GM19328 (cell line): Measurements from ENCODE around the gene LCN6.
A peak's percentile ranks its signal among the peaks of the same experiment; 100 is the strongest.

Experiments used
- ATAC-seq: cut with Tn5 transposase; IDR thresholded peaks from one replicate; pipeline ENCODE4 v1.9.1; 2021; ENCODE audit warnings: mild to moderate bottlenecking, moderate library complexity; ENCODE audit not compliant: unreplicated experiment

The LCN6 gene

DNA sequence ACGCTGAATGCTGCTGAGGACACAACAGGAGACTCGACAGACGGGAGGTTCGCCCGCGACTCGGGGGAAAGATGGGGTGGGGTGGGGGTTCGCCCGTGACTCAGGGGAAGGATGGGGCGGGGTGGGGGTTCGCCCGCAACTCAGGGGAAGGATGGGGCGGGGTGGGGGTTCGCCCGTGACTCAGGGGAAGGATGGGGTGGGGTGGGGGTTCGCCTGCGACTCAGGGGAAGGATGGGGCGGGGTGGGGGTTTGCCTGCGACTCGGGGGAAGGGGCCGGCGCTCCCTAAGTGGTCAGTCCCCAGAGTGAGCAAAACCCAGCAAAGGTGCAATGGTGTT, 2.2 kb downstream of the LCN6 start:
- no peak for ATAC-seq

DNA sequence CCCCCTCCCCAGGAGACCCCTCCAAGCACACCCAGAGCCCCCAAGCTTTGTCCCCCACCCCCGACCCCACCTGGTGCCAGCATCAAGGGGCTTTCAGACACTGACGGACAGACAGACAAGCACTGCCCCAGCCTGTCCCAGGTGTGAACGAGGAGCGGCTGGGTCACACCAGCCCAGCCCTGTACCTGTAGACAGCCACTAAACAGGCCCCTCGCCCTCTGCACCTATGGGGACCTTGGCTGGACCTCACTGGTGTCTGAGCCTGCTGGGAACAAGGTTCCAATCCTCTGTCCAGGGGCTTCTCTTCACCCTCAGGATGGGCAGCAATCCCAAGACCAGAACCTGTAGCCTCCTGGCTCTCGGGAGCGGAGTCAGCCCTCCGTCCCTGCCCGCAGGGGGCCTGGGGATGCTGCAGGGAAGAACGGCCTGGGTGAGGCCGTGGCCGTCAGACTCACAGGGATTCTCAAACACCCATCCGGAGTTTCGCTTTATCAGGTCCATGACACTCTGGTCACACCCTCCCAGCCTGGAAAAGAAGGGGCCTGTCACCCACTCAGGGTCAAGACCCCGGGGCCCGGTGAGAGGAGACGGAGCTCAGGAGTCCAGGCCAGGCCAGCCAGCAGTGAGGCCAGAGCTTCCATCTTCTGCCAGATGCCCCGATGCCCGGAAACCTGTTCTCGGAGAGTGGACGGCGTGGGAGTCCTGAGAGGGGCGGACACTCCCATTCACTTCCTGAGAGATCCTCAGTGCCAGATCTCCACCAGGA, 2.8 kb downstream of the LCN6 start:
- ATAC-seq: no peak

- ATAC-seq: no peak
These were observed 3.6 kb downstream of the LCN6 start for GRCh38 chr9:136744773-136745172.

- ATAC-seq: no peak
These were observed 4.6 kb downstream of the LCN6 start for GRCh38 chr9:136743639-136744211.

- ATAC-seq: no peak
These were observed 5.5 kb downstream of the LCN6 start, which contains the start of gene LCN10 for GRCh38 chr9:136742591-136743391. Gene LCN10 (minus strand): TSS chr9:136742940. CDS start chr9:136742903, 37 bp downstream.

- ATAC-seq: no peak
These were observed 6.3 kb downstream of the LCN6 start for GRCh38 chr9:136741883-136742571.

DNA sequence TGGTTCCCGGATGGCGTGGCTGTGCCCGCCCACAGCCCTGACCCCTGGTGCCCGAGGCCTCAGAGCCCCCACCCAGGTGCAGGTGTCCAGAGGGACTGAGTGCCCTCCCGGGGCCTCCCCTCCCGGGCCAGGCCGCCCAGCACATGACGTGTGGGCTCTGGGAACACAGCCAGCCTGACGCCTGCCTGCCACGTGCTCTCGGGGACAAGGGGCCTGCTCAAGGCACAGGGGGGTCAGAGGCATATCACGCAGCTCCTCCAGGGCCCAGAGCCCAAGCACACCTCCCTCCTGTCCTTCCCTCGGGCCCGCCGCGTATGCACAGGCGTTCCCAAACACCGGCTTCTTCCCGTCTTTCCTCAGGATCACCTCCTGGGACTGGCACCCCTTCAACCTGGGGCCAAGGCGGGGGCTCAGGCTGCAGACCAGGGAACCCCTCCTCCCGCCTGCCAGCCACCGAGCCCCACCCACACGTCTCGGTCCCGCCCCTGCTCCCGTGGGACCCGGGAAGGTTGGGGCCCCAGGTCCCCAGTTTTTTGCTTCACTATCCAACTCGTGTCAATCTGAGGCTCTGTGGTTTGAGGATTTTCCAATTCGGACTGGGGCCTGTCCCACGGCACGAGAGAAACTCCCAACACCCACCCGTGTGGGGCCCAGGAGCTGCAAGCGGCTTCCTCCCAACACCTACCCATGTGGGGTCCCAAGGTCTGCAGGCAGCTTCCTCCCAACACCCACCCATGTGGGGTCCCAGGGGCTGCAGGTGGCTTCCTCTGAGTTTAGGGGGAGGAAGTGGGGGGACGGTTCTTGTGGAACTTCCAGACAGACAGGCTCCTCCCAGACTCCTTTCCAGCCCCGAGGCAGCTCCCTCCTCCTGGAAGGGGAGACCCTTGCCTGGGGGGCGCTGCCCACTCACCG, 7.1 kb downstream of the LCN6 start:
- ATAC-seq: no peak

GRCh38 chr9:136740491-136740890, 7.8 kb downstream of the LCN6 start:
- no peak for ATAC-seq

- no peak for ATAC-seq
These were observed 8.3 kb downstream of the LCN6 start for GRCh38 chr9:136740069-136740468.

DNA sequence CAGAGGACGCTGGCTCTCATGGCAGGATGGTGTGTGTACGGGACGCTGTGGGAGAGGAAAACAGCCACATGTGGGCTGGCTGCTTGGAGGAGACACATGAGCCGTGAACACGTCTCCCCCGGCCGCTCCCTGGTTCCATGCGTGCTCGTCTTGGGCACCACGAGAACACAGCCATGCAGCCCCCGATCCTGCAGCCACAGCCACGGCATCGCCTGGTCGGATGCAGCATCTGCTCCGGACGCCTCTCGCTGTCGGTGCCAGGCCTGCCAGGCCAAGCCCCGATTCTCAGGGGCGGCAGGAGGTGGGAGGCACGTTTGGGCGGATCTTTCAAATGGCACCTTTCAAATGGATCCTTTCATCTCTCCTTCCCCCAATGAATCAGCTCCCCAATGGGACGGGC, 8.8 kb downstream of the LCN6 start:
- no peak for ATAC-seq

GRCh38 chr9:136738960-136739359, 9.4 kb downstream of the LCN6 start:
- ATAC-seq: no peak

GRCh38 chr9:136735812-136736480, 12.4 kb downstream of the LCN6 start:
- ATAC-seq: no peak

- no peak for ATAC-seq
These were observed 13.4 kb downstream of the LCN6 start for GRCh38 chr9:136734837-136735496.

DNA sequence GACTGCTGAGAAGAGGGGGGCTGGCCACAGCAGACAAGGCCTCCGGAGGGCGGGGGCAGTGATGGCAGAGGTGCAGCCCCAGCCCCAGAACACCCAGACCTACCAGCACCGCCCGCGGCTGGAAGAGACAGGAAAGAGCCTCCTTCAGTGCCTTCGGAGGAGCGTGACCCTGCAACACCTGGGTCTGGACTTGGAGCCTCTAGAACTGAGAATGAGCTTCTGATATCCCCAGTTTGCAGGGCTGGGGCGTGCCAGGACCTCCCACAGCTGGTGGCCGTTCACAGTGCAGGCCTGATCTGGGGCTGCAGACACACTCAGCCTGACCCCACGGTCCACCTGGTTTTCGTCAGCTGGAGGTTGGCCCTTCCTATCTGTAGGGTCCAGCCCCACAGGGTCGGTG, 14.7 kb downstream of the LCN6 start:
- ATAC-seq: no peak

DNA sequence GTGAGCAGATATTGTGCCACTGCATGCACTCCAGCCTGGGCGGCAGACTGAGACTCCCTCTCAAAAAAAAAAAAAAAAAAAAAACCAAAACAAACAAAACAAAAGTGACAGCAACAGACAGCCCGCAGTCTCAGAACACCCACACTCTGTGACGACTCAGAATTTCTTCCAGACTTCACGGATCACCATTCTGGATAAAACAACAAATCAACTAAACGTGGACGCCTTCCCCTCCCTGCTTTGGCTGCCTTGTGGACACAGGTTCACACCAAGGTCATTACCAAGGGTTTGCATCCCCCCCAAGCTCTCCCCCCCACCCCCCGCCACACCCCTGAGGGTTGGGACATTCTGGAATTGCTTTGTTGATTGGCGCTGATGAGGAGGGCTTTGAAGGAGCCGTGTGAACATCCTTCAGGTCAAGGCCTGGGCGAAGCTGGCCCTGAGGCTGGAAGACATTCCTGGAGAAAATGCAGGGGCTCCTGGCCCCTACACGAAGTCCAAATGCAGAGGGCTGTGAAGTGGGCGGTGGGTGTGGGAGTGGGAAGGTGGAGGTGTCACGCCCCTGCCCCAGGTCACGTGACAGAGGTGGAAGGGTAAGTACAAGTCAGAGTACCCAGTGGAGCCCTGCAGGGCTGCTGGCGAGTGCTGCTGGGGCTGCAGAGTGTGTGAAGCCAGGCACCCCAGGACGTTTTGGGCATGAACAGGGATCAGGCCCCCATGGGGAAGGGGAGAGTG, 15.7 kb downstream of the LCN6 start:
- ATAC-seq: no peak

GRCh38 chr9:136729926-136730325, 18.4 kb downstream of the LCN6 start:
- ATAC-seq: no peak

GRCh38 chr9:136729144-136729543, 19.2 kb downstream of the LCN6 start:
- no peak for ATAC-seq

- peak; percentile 16 for ATAC-seq
These were observed 19.7 kb downstream of the LCN6 start for GRCh38 chr9:136728548-136729123.
